ENCODE measurements around the gene RAB29.

The RAB29 gene

GRCh38 chr1:205802060-205802459, 26.8 kb upstream of the RAB29 start:
- ChIA-PET POLR2A (no interaction called here), CTCF (interaction anchor here (1.2 kb wide), 1 partner anchor 10 kb away, joined by 4 read pairs; no protein-coding TSS in a partner anchor)
- TF ChIP-seq SP1 (IDR thresholded peaks at IDR 0.05) (no peak), TARDBP (IDR thresholded peaks at IDR 0.05) (no peak), ARNT (IDR thresholded peaks at IDR 0.05) (no peak), FOXK2 (IDR thresholded peaks at IDR 0.05) (no peak), FOXM1 (IDR thresholded peaks at IDR 0.05; ENCODE audit: borderline replicate concordance) (no peak), L3MBTL2 (conservative IDR thresholded peaks at IDR 0.05) (no peak), FOXA1 (IDR thresholded peaks at IDR 0.05) (no peak), ZNF384 (IDR thresholded peaks at IDR 0.05) (no peak), LEF1 (IDR thresholded peaks at IDR 0.05; ENCODE audit: borderline replicate concordance) (no peak), CTBP1 (IDR thresholded peaks at IDR 0.05; ENCODE audit: borderline replicate concordance) (no peak), PKNOX1 (IDR thresholded peaks at IDR 0.05) (no peak), ELF4 (IDR thresholded peaks at IDR 0.05) (no peak), NFRKB (IDR thresholded peaks at IDR 0.05) (no peak), SUZ12 (IDR thresholded peaks at IDR 0.05) (no peak), BHLHE40 (IDR thresholded peaks at IDR 0.05; ENCODE audit: borderline replicate concordance) (no peak), HDGF (IDR thresholded peaks at IDR 0.05; ENCODE audit: borderline replicate concordance) (no peak)
- DNase-seq (ENCODE audit: extremely low spot score) = no peak

GRCh38 chr1:205800981-205801703, 25.9 kb upstream of the RAB29 start:
- DNase-seq (ENCODE audit: extremely low spot score) = no peak
- TF ChIP-seq BHLHE40 (IDR thresholded peaks at IDR 0.05; ENCODE audit: borderline replicate concordance) (no peak), NFRKB (IDR thresholded peaks at IDR 0.05) (no peak), ARNT (IDR thresholded peaks at IDR 0.05) (no peak), SUZ12 (IDR thresholded peaks at IDR 0.05) (no peak), ZNF384 (IDR thresholded peaks at IDR 0.05) (no peak), ELF4 (IDR thresholded peaks at IDR 0.05) (no peak), FOXK2 (IDR thresholded peaks at IDR 0.05) (no peak), CTBP1 (IDR thresholded peaks at IDR 0.05; ENCODE audit: borderline replicate concordance) (no peak), LEF1 (IDR thresholded peaks at IDR 0.05; ENCODE audit: borderline replicate concordance) (no peak), TARDBP (IDR thresholded peaks at IDR 0.05) (no peak), SP1 (IDR thresholded peaks at IDR 0.05) (no peak), FOXM1 (IDR thresholded peaks at IDR 0.05; ENCODE audit: borderline replicate concordance) (no peak), HDGF (IDR thresholded peaks at IDR 0.05; ENCODE audit: borderline replicate concordance) (no peak), FOXA1 (IDR thresholded peaks at IDR 0.05) (no peak), L3MBTL2 (conservative IDR thresholded peaks at IDR 0.05) (no peak), PKNOX1 (IDR thresholded peaks at IDR 0.05) (no peak)
- CTCF ChIA-PET = interaction anchor here (1.2 to 1.3 kb wide), 2 partner anchors 9 to 10 kb away, joined by 4 to 5 read pairs; no protein-coding TSS in a partner anchor
- POLR2A ChIA-PET = no interaction called here

- POLR2A ChIA-PET = no interaction called here
- DNase-seq (ENCODE audit: extremely low spot score) = no peak
- CTCF ChIA-PET = interaction anchor here (1.3 kb wide), 1 partner anchor 8 kb away, joined by 5 read pairs; no protein-coding TSS in a partner anchor
- TF ChIP-seq HDGF (IDR thresholded peaks at IDR 0.05; ENCODE audit: borderline replicate concordance) (no peak), PKNOX1 (IDR thresholded peaks at IDR 0.05) (no peak), SP1 (IDR thresholded peaks at IDR 0.05) (no peak), TARDBP (IDR thresholded peaks at IDR 0.05) (no peak), FOXA1 (IDR thresholded peaks at IDR 0.05) (no peak), FOXK2 (IDR thresholded peaks at IDR 0.05) (no peak), FOXM1 (IDR thresholded peaks at IDR 0.05; ENCODE audit: borderline replicate concordance) (no peak)
These were observed 25.1 kb upstream of the RAB29 start for GRCh38 chr1:205800427-205800826.

GRCh38 chr1:205798577-205798976, 23.3 kb upstream of the RAB29 start:
- CTCF ChIA-PET = no interaction called here
- DNase-seq (ENCODE audit: extremely low spot score) = no peak
- POLR2A ChIA-PET = no interaction called here
- TF ChIP-seq ELF4 (IDR thresholded peaks at IDR 0.05) = no peak
- TF ChIP-seq PKNOX1 (IDR thresholded peaks at IDR 0.05) = no peak
- no peak for TF ChIP-seq HDGF (IDR thresholded peaks at IDR 0.05; ENCODE audit: borderline replicate concordance)
- no peak for TF ChIP-seq FOXK2 (IDR thresholded peaks at IDR 0.05)
- TF ChIP-seq SP1 (IDR thresholded peaks at IDR 0.05) = no peak
- no peak for TF ChIP-seq BHLHE40 (IDR thresholded peaks at IDR 0.05; ENCODE audit: borderline replicate concordance)
- TF ChIP-seq TARDBP (IDR thresholded peaks at IDR 0.05) = no peak
- TF ChIP-seq ZNF384 (IDR thresholded peaks at IDR 0.05) = no peak
- no peak for TF ChIP-seq FOXM1 (IDR thresholded peaks at IDR 0.05; ENCODE audit: borderline replicate concordance)
- TF ChIP-seq FOXA1 (IDR thresholded peaks at IDR 0.05) = no peak

- CTCF ChIA-PET = no interaction called here
- POLR2A ChIA-PET = no interaction called here
- TF ChIP-seq HDGF (IDR thresholded peaks at IDR 0.05; ENCODE audit: borderline replicate concordance) = no peak
- TF ChIP-seq ELF4 (IDR thresholded peaks at IDR 0.05) = no peak
- TF ChIP-seq LEF1 (IDR thresholded peaks at IDR 0.05; ENCODE audit: borderline replicate concordance) = no peak
- TF ChIP-seq FOXK2 (IDR thresholded peaks at IDR 0.05) = no peak
- no peak for TF ChIP-seq FOXM1 (IDR thresholded peaks at IDR 0.05; ENCODE audit: borderline replicate concordance)
- no peak for TF ChIP-seq L3MBTL2 (conservative IDR thresholded peaks at IDR 0.05)
- TF ChIP-seq SP1 (IDR thresholded peaks at IDR 0.05) = no peak
- no peak for TF ChIP-seq SUZ12 (IDR thresholded peaks at IDR 0.05)
- TF ChIP-seq BHLHE40 (IDR thresholded peaks at IDR 0.05; ENCODE audit: borderline replicate concordance) = no peak
- TF ChIP-seq ZNF384 (IDR thresholded peaks at IDR 0.05) = no peak
- no peak for TF ChIP-seq FOXA1 (IDR thresholded peaks at IDR 0.05)
- no peak for TF ChIP-seq PKNOX1 (IDR thresholded peaks at IDR 0.05)
- no peak for DNase-seq (ENCODE audit: extremely low spot score)
These were observed 21.9 kb upstream of the RAB29 start for GRCh38 chr1:205797168-205797567.
